RWPE2 (cell line): ENCODE measurements around the gene UBE2H.

Experiments
- ATAC-seq: fragments of 200-7000 bp; cut with Tn5 transposase; 3 replicates; pipeline ENCODE4 v1.9.1; 2021; ENCODE audit warnings: low read depth
- DNase-seq: peaks from one replicate; pipeline ENCODE4 v3.0.0-alpha.2; 2020; ENCODE audit warnings: low spot score
- H3K27ac ChIP-seq: fragments of 450-650 bp; 2 replicates; pipeline ENCODE4 v1.5.1; 2017; ENCODE audit warnings: mild to moderate bottlenecking; ENCODE audit not compliant: poor library complexity, severe bottlenecking
- H3K27me3 ChIP-seq: fragments of 250-450 bp; sonication (Bioruptor Pico); 2 replicates; pipeline ENCODE4 v1.5.1; 2021; ENCODE audit warnings: mild to moderate bottlenecking, moderate library complexity; ENCODE audit not compliant: insufficient read depth, poor library complexity, severe bottlenecking
- H3K36me3 ChIP-seq: fragments of 250-450 bp; sonication (Bioruptor Pico); 2 replicates; pipeline ENCODE4 v1.5.1; 2020; ENCODE audit warnings: low read depth, mild to moderate bottlenecking, moderate library complexity
- H3K4me1 ChIP-seq: fragments of 250-450 bp; sonication (Bioruptor Pico); 2 replicates; pipeline ENCODE4 v1.5.1; 2021; ENCODE audit warnings: mild to moderate bottlenecking, moderate library complexity; ENCODE audit not compliant: insufficient read depth, poor library complexity, severe bottlenecking
- H3K4me3 ChIP-seq: fragments of 250-450 bp; sonication (Bioruptor Pico); 2 replicates; pipeline ENCODE4 v1.5.1; 2021; ENCODE audit warnings: mild to moderate bottlenecking, moderate library complexity; ENCODE audit not compliant: severe bottlenecking
- H3K9me3 ChIP-seq: fragments of 250-450 bp; sonication (Bioruptor Pico); 2 replicates; pipeline ENCODE4 v1.5.1; 2021; ENCODE audit warnings: mild to moderate bottlenecking, moderate library complexity; ENCODE audit not compliant: severe bottlenecking
- TF ChIP-seq, protein P1 (sequence below): fragments of 450-650 bp; IDR thresholded peaks from one replicate; pipeline ENCODE4 v1.5.1; 2017; ENCODE audit warnings: mild to moderate bottlenecking, moderate library complexity; ENCODE audit not compliant: poor library complexity, severe bottlenecking

Gene UBE2H

DNA sequence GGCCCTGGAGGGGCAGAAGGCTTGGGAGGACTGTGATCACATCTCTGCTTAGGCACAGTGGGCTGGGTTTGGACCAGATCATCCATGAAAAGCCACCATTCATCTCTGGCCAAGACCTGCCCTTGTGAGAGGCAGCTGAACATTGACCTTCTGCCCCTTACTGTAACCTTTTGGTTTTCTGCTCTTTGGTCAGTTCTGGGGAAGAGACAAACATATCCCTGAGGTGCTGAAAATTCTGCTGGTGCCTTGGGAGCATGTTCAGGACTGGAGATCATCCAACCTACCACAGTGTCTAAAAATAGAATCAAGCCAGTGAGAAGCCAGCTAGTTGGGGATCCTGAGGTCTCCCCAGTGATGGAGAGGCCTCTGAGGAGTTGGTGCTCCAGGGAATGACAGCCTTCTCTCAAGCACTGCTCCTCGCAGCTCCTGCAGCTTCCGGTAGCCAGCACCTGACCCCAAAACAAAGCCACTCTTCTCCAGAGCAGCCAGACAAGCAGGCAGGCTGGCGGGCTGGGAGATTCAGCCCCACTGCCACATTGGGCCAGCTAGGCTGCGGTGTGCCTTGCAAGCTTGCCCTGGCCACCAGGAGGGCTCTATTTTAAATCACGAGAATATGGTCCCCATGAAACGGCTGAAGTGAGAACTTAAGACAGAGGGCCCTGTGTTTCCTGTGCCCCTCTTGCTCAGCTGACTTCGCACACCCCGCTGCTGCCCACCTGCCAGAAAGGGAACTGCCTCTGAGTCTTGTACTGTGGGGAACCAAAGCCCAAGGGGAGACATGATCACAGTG is 37.8 kb upstream of the UBE2H start:
- Histone ChIP-seq H3K36me3 (no peaks in the 10 kb centered on the region), H3K9me3 (no peaks in the 10 kb centered on the region), H3K27me3 (no peaks in the 10 kb centered on the region), H3K4me1 (no peaks in the 10 kb centered on the region), H3K27ac (no peak overlapping the region), H3K4me3 (no peak overlapping the region)
- ATAC-seq (no peak), DNase-seq (no peak)
- TF ChIP-seq, protein P1, sequence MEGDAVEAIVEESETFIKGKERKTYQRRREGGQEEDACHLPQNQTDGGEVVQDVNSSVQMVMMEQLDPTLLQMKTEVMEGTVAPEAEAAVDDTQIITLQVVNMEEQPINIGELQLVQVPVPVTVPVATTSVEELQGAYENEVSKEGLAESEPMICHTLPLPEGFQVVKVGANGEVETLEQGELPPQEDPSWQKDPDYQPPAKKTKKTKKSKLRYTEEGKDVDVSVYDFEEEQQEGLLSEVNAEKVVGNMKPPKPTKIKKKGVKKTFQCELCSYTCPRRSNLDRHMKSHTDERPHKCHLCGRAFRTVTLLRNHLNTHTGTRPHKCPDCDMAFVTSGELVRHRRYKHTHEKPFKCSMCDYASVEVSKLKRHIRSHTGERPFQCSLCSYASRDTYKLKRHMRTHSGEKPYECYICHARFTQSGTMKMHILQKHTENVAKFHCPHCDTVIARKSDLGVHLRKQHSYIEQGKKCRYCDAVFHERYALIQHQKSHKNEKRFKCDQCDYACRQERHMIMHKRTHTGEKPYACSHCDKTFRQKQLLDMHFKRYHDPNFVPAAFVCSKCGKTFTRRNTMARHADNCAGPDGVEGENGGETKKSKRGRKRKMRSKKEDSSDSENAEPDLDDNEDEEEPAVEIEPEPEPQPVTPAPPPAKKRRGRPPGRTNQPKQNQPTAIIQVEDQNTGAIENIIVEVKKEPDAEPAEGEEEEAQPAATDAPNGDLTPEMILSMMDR, result no peak

DNA sequence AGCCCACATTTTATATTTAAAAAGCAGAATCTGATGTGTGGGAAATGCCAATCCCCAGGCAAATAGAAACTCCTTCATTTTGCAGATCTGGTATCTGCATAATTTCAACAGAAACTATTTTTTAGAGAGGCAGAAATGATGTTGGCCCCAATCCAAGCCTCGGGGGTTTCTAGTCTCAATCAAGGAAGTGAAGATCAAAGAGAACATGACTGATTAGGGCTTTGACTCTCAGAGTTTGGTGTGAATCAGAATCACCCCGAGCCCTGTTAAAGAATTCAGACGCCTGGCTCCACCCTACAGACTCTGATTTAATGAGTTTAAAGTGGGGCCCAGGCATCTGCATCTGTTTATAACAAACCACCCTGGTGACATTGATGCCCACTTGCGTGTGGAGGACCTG is 36.7 kb upstream of the UBE2H start:
- no peak for ATAC-seq
- Histone ChIP-seq H3K27me3 (no peaks in the 10 kb centered on the region), H3K36me3 (no peaks in the 10 kb centered on the region), H3K27ac (no peak overlapping the region), H3K4me1 (peaks cover 5% of the 10 kb centered on the region), H3K4me3 (no peak overlapping the region), H3K9me3 (no peaks in the 10 kb centered on the region)
- TF ChIP-seq, protein P1, result no peak
- no peak for DNase-seq

DNA sequence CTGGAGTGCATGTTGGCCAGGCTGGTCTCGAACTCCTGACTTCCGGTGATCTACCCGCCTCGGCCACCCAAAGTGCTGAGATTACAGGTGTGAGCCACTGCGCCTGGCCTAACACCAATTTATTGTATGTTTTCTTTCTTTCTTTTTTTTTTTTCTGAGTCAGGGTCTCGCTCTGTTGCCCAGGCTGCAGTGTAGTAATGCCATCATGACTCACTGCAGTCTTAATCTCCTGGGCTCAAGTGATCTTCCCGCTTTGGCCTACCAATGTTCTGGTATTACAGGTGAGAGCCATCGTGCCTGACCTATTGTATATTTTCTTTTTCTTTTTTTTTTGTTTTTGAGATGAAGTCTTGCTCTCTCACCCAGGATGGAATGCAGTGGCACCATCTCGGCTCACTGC is 33.8 kb upstream of the UBE2H start:
- ATAC-seq, result no peak
- no peaks in the 10 kb centered on the region for H3K36me3 ChIP-seq
- no peaks in the 10 kb centered on the region for H3K9me3 ChIP-seq
- no peak for DNase-seq
- H3K27ac ChIP-seq, result no peak overlapping the region
- H3K4me3 ChIP-seq, result no peak overlapping the region
- H3K4me1 ChIP-seq, result peaks cover 12% of the 10 kb centered on the region
- TF ChIP-seq, protein P1, result no peak
- no peaks in the 10 kb centered on the region for H3K27me3 ChIP-seq

DNA sequence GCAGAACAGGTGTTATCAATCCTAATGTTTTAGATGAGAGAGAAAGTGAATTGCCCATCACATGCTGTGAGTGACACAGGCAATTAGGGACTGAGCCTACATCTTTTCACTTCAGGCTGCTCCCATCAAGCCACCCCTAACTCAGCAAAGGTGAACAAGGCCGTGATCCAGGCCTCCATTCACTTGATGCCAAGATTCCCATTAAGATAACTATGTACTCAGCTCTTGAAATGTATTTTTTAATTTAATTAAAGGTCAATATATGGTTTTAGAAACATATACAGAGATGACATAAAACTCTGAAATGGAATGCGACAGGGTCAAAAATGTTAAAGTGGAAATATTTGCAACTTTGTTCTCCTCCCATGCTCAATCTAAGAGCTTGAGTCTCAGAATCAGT is 27.9 kb upstream of the UBE2H start:
- H3K4me1 ChIP-seq, result peaks cover 12% of the 10 kb centered on the region
- no peak overlapping the region for H3K27ac ChIP-seq
- no peaks in the 10 kb centered on the region for H3K9me3 ChIP-seq
- DNase-seq (no peak), ATAC-seq (no peak)
- no peaks in the 10 kb centered on the region for H3K36me3 ChIP-seq
- no peak overlapping the region for H3K4me3 ChIP-seq
- TF ChIP-seq, protein P1, result no peak
- H3K27me3 ChIP-seq, result no peaks in the 10 kb centered on the region

DNA sequence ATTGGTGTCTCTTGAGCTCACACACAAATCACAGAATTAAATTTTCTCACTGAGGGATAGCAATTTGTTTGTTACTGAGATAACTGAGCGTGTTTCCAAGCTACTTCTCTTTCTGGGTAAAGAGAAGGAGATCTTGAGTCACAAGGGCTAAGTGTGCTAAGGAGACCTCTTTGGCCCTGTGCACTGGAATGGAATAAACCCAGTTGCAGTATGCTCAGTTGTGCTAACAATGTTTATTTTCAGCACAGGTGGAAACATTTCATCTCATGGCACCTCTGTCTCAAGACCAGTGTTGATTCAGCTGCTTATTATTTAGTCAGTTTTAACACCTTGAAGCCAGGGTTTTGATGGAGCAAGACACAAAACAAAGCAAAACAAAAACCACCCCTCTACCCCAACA is 22.5 kb upstream of the UBE2H start:
- no peak for ATAC-seq
- Histone ChIP-seq H3K9me3 (no peaks in the 10 kb centered on the region), H3K27ac (no peak overlapping the region), H3K36me3 (no peaks in the 10 kb centered on the region), H3K27me3 (no peaks in the 10 kb centered on the region), H3K4me1 (peaks cover 9% of the 10 kb centered on the region), H3K4me3 (no peak overlapping the region)
- TF ChIP-seq, protein P1, result no peak
- no peak for DNase-seq
